ENCODE results near the gene ADCY3.

- TF ChIP-seq POLR2A (IDR thresholded peaks at IDR 0.05) (no peak), CTCF (IDR thresholded peaks at IDR 0.05) (no peak)
Observed at GRCh38 chr2:24791452-24791851, 128.6 kb downstream of the ADCY3 start.
